ENCODE measurements around the gene ITGB2. TPM values are rescaled to one million over a fixed set of nuclear protein-coding genes. Genes with fewer than 3 reads are reported as not detected.

Gene ITGB2
- 100 to 1,000 TPM in 1 of 4 donors, 10 to 100 TPM in 3; 33.2 to 110 (median 44.0) TPM for total RNA-seq

DNA sequence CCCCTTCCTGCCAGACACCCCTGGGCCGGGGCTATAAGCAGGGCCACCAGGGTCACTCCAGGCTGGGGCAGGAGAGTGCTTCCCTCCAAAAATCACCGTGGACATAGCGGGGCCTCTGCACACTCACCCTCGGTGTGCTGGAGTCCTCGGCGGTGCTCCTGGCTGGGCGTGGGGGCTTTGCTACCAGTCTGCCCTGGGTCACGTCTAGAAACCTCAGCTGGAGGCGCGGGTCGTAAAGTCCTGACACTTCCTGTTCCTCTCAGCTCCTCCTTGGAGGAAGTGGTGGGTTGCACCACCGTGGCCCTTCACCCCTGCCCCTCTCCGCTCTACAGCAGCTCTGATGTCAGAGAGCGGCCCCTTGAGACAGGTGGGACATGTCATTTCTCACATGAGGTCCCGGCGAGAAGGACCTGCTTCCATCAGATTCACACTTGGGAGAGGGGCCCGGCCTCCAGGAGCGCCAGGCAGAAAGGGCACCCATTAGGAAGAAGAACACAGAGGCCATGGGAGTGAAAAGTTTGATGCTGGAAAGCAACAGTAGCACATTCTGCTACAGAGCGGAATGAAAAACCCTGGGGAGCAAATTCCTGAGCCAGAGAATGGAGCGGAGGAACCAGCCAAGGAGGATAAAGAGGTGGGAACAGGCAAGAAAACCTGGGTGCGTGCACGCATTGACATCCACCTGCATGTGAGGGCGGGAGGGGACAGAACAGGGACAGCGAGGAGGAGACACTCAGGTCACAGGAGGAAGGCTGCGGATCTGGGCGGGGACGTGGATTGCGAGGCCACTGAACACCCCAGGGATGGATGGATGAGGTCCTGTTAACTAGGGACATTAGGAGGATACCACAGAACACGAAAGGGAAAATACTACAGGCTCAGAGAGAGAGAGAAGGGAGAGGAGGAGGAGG lies at the start of gene ITGB2:
Gene ITGB2 (minus strand): TSS at position 206 of the 911 bp plus-strand sequence. CDS start 10,117 bp downstream, outside the sequence.
- Histone ChIP-seq H3K4me3 (peak within 1 kb of the TSS; percentile 37 to 49 (median 38)), H3K27ac (replicated peaks in 1 of 4) (peak within 1 kb of the TSS in 3 of 4 donors; percentile 5 to 23 (median 15)), H3K9me3 (no peaks in the 10 kb centered on the region), H3K27me3 (peaks cover 0 to 32% (median 0%) of the 10 kb centered on the region in 4 donors), H3K4me1 (peaks cover 0 to 20% (median 5%) of the 10 kb centered on the region in 4 donors), H3K36me3 (no peaks in the 10 kb centered on the region)
- intact Hi-C loops (cut with DNase I), result no loop called here
- WGBS, result 71% methylated on average over 21 of the region's 29 CpGs
- no peak for TF ChIP-seq POLR2AphosphoS5 (IDR thresholded peaks at IDR 0.05)
- TF ChIP-seq POLR2A (IDR thresholded peaks at IDR 0.05; ENCODE audit: low read depth), result no peak
- TF ChIP-seq EP300 (IDR thresholded peaks at IDR 0.05), result no peak
- TF ChIP-seq CTCF (IDR thresholded peaks at IDR 0.05), result no peak
- no peak for DNase-seq (ENCODE audit: extremely low spot score)

DNA sequence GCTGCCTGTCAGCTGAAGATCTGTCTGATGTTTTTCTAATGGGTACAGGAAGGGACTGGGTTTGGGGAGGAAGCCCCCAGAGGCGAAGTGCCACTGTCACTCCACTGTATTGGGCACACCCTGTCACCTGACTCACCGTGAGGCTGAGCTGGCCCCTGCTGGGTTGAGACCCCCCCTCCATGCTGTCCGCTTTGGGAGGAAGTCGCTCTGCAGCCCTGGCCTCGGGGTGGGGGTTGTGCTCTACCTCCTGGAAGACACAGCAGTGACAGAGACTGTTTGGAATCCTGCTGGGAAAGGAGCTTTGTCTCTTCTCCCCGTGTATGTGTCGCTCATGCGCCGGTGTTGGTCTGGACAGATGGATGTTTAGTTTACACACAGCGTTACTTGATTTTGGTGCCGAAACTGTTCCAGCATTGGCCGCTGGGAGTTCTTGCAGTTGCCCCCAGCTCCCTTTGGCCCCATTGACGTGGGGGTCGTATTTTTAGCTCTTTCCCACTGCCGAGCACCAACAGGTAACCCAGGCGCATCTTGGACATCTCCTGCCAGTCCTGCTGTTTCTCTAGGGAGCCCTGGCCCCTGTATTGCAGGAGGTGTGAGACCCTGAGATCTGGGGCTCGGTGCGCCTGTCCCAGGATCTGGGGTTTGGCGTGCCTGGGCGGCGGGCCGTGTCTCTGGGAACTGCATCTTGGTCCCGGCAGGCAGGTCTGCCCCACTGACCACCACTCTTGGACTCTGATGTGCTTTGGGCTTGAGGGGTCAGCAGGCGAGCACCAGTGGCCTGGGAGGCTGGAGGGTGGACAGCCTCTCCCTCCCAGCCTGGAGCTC lies 49.4 kb upstream of the ITGB2 start:
- Histone ChIP-seq H3K4me3 (peak overlapping the region in 3 of 4 donors; percentile 7 to 17 (median 13)), H3K27me3 (no peaks in the 10 kb centered on the region), H3K9me3 (no peaks in the 10 kb centered on the region), H3K4me1 (peaks cover 42 to 93% (median 91%) of the 10 kb centered on the region in 4 donors), H3K27ac (replicated peaks in 1 of 4) (peak overlapping the region; percentile 78 to 92 (median 80)), H3K36me3 (peaks cover 0 to 46% (median 30%) of the 10 kb centered on the region in 4 donors)
- TF ChIP-seq CTCF (IDR thresholded peaks at IDR 0.05) (peak in 1 of 3 experiments; percentile 4), POLR2A (IDR thresholded peaks at IDR 0.05; ENCODE audit: low read depth) (no peak), POLR2AphosphoS5 (IDR thresholded peaks at IDR 0.05) (peak; percentile 44 to 73), EP300 (IDR thresholded peaks at IDR 0.05) (peak; percentile 19)
- 70% methylated on average over 11 of the region's 24 CpGs for WGBS
- intact Hi-C loops (cut with DNase I), result no loop called here
- DNase-seq (ENCODE audit: extremely low spot score), result no peak

DNA sequence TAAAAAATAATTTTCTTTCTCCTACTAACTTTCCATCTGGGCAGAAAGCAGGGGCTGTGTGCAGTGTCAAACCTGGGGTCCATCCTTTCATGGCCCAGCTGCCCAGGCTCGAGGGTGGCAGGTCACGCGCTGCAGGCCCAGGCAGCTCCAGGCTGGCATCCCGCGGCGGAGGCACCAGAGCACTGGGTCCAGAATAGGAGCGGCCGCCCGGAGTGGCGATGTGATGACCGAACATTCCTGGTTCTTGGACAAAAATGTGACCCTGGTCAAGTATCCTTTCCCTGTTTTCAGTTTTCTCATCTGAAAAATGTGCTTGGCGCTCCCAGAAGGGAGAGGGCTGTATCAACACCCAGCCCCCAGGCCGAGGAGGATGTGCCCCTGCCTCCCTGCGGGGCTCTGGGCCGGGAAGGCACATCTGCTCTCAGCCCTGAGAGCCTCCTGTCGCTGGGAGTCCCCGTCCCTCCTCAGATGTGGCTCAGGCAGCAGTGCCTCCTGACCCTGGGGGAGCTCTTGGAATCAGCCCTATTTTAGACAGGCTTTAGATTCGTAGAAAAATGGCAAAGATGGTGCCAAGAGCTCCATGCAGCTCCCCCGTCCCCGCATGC lies 48.5 kb upstream of the ITGB2 start:
- Histone ChIP-seq H3K4me1 (peaks cover 43 to 97% (median 94%) of the 10 kb centered on the region in 4 donors), H3K36me3 (peaks cover 0 to 41% (median 23%) of the 10 kb centered on the region in 4 donors), H3K27me3 (no peaks in the 10 kb centered on the region), H3K27ac (replicated peaks in 1 of 4) (peak overlapping the region; percentile 78 to 92 (median 80)), H3K9me3 (no peaks in the 10 kb centered on the region), H3K4me3 (peak overlapping the region in 2 of 4 donors; percentile 7 to 17)
- intact Hi-C loops (cut with DNase I), result no loop called here
- 88% methylated on average over 20 of the region's 20 CpGs for WGBS
- DNase-seq (ENCODE audit: extremely low spot score), result no peak
- TF ChIP-seq EP300 (IDR thresholded peaks at IDR 0.05), result no peak
- no peak for TF ChIP-seq POLR2A (IDR thresholded peaks at IDR 0.05; ENCODE audit: low read depth)
- no peak for TF ChIP-seq CTCF (IDR thresholded peaks at IDR 0.05)
- no peak for TF ChIP-seq POLR2AphosphoS5 (IDR thresholded peaks at IDR 0.05)
